ENCODE data around the gene BLMH.

BLMH gene

GRCh38 chr17:30200106-30200505, 91.6 kb downstream of the BLMH start:
- no peak for DNase-seq (ENCODE audit: low read depth in 3 of 3)

- no peak for DNase-seq (ENCODE audit: low read depth in 3 of 3)
Measured at GRCh38 chr17:30199600-30199999, 92.1 kb downstream of the BLMH start.

All from stimulated activated CD4-positive, alpha-beta T cell treated with anti-CD3 and anti-CD28 coated beads, TNF-alpha, amount 100 ng/mL, for 24 hours (primary cell).